Measurements from ENCODE around the gene SLC16A5.

Gene SLC16A5

DNA sequence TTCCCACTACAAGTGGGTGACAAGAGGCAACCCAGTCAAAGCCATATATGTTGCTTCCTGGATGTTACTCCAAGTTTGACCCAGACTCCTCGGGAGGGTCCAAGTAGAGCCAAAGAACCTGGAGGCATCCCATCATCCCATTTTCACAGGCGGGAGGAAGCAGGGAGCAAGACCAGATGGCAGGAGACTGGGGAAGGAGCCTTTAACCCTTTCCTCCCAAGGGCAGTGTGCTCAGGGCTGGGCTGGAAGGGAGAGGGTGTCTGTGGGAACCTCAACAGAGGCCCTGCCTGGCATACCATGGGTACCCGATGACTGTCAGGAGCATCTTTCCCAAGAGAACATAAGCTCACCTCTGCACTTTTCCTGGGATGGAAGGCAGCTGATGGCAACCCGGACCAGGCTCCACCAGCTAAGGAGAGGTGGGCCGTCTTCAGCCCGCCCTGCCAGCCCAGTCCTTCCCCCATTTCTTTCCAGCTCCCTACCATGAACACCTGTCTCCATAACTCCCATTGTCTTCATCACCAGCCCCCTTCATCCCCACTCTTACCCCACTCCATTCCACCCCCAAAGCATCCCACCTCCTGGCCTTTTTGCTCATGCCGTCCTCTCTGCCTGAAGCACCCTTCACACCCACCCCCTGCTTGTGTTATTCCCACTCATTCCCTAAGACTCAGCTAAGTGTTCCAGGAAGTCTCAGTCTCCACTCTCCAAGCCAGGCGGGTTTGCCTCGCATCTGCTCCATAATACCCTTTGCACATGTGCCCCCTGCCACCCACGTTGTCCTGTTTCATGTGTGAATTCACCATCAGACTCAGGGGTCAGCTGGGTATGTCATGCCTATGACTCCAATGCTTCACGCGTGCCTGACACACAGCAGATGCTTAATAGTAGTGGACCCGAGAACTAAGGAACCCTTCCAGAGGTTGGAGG is 5.9 kb upstream of the SLC16A5 start:
- DNase-seq (ENCODE audit: low spot score), result no peak
- H3K4me3 ChIP-seq, result no peak overlapping the region
- TF ChIP-seq, protein P1, sequence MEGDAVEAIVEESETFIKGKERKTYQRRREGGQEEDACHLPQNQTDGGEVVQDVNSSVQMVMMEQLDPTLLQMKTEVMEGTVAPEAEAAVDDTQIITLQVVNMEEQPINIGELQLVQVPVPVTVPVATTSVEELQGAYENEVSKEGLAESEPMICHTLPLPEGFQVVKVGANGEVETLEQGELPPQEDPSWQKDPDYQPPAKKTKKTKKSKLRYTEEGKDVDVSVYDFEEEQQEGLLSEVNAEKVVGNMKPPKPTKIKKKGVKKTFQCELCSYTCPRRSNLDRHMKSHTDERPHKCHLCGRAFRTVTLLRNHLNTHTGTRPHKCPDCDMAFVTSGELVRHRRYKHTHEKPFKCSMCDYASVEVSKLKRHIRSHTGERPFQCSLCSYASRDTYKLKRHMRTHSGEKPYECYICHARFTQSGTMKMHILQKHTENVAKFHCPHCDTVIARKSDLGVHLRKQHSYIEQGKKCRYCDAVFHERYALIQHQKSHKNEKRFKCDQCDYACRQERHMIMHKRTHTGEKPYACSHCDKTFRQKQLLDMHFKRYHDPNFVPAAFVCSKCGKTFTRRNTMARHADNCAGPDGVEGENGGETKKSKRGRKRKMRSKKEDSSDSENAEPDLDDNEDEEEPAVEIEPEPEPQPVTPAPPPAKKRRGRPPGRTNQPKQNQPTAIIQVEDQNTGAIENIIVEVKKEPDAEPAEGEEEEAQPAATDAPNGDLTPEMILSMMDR (IDR thresholded peaks at IDR 0.05), result no peak
- no peak overlapping the region for H3K27ac ChIP-seq

DNA sequence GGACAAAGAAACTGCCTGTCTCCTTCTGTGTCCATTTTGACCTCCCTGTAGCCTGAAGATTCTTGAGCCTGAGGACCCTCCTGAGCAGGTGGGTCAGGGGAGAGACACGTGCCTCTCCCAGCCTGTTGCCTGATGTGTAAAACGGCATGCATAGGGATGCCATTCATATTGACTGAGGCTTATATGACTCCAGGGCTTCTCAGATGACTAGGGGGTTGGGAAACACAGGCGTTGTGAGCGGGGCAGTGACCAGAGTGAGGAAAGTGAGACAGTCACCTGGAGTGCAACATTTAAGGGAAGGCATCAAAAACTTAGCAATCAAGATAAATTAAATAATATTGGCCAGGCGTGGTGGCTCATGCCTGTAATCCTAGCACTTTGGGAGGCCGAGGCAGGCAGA is 5.1 kb upstream of the SLC16A5 start:
- TF ChIP-seq, protein P1 (IDR thresholded peaks at IDR 0.05), result no peak
- Histone ChIP-seq H3K27ac (no peak overlapping the region), H3K4me3 (no peak overlapping the region)
- no peak for DNase-seq (ENCODE audit: low spot score)

DNA sequence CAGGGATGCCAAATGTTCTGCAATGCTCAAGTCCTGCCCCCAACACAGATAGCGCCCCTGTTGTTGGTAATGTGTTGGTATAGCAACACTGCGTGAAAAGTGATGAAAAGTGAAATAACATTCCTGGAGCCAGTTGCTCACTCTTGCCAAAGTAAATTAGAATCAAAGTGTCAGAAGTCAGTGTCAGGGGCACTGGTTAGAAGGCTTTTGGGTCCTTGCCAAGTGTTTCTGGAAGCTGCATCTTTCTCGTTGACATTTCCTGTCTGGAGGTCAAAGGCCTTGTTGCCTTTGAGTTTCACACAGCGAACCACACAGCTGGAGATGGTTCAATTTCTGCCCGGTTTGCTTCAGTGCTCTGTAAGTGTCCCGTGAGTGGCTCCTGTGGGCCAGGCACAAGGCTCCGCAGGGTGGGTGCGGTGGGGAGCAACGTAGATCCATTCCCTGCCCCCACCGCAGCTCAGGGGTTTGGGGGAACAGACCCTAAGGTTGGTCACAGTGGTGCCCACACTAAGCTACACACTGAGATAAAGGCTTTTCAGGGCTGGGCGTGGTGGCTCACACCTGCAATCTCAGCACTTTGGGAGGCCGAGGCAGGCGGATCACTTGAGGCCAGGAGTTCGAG is 3.6 kb upstream of the SLC16A5 start:
- DNase-seq (ENCODE audit: low spot score), result no peak
- no peak overlapping the region for H3K27ac ChIP-seq

DNA sequence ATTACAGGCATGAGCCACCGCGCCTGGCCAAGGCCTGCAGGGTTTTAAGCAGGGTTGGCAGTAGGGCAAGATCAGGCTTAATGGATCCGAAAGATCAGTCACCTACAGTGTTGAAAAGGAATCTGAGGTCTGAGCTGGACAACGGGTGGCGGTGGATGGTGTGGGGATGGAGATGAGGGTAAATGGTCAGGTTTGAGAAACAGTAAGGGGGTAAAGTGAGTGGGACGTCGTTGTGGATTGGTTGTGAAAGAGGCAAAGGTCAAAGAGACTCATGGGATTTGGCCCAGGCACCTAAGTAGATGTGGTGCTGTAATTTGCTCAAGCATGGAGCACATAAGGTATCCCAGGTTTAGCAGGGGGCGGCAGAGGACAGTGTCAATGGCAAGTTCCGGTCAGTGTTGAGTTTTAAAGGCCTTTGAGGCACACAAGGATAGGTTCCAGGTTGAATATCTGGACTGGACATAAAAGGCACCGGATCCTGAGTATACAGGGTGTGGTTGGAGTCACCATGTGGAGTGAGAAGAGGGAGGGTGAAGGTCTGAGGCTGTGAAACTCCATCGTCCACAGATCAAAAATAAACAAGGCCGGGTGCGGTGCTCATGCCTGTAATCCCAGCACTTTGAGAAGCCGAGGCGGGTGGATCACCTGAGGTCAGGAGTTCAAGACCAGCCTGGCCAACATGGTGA is 1.1 kb upstream of the SLC16A5 start:
- TF ChIP-seq, protein P1 (IDR thresholded peaks at IDR 0.05), result no peak
- H3K4me3 ChIP-seq, result no peak overlapping the region
- peak overlapping the region in 1 of 2 donors; percentile 82 for H3K27ac ChIP-seq
- DNase-seq (ENCODE audit: low spot score), result no peak

More for the DNA sequence above, 3.6 kb upstream of the SLC16A5 start:
- no peak overlapping the region for H3K4me3 ChIP-seq
- TF ChIP-seq, protein P1 (IDR thresholded peaks at IDR 0.05), result no peak

DNA sequence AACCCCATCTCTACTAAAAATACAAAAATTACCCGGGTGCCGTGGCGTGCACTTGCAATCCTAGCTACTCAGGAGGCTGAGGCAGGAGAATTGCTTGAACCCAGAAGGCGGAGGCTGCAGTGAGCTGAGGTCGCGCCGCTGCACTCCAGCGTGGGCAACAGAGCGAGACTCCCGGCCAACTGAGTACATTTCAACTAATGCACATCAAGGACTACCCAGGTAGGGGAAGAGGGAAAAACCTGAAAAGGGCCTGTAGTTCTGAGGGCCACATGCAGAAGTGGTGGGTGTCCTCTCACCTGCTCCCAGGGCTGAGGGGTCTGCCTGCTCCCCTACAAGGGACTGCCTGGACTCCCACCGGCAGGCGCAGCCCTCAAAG is 584 bp upstream of the SLC16A5 start:
- Histone ChIP-seq H3K27ac (peak overlapping the region in 1 of 2 donors; percentile 82), H3K4me3 (peak overlapping the region; percentile 72)
- TF ChIP-seq, protein P1 (IDR thresholded peaks at IDR 0.05), result no peak
- no peak for DNase-seq (ENCODE audit: low spot score)

DNA sequence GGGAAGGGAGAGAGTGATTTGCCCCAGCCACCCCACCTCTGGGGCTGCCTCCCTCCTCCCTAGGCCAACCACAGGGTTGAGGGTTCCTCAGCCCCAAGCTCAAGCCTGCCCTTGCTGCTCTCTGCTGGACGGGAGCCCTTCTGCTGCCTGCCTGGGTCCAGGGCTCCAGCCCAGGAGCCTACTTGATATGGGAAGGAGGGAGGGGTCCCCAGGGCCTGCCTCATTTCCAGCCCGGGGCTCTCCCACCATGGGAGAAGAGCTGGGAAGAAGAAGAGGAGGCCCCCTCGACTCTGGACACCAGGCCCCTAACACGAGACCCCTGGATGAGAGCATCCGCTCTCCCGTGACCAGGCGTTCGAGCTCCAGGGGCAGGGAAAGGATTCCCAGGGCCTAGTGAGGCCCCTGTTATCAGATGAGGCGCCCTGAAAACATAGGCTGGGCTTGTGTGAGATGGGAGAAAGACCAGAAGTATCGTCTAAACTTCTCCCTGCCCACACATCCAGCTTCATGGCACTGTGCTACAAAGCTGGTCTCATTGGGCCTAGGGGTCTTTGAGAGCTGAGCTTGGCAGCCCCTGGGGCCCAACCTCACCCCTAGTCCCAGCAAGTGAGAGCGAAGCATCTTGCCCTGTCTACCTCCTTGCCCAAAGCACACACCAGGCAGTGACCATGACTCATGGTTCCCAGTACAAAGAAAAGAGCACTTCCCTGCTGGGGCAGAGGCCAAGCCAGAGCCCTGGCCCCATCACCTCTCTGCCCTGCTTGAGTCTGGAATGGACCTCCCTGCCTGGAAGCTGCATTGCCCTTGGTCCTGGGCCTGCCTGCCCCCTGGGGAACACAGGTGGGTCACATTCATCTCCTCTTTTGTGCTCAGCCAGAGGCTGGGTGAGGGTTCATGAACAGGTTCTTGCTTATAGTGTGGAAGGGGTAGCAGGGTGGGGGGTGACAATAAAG is 987 bp downstream of the SLC16A5 start:
- TF ChIP-seq, protein P1 (IDR thresholded peaks at IDR 0.05), result no peak
- Histone ChIP-seq H3K4me3 (peak overlapping the region; percentile 72), H3K27ac (peak overlapping the region; percentile 51 to 82)
- DNase-seq (ENCODE audit: low spot score), result no peak

Measured in coronary artery (tissue), 2 donors.